ENCODE data around the gene CTBP2.

DNA sequence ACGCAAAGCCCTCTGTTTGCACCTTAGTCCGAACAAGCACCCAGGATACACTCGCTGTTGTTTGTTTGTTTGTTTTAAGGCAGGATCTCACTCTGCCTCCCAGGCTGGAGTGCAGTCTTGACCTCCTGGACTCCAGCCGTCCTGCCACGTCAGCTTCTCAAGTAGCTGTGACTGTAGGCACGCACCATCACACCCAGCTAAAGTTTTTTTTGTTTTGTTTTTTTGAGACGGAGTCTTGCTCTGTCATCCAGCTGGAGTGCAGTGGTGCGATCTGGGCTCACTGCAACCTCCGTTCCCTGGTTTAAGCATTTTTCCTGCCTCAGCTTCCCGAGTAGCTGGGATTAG lies 76.8 kb downstream of the CTBP2 start:
- TF ChIP-seq, protein P1, sequence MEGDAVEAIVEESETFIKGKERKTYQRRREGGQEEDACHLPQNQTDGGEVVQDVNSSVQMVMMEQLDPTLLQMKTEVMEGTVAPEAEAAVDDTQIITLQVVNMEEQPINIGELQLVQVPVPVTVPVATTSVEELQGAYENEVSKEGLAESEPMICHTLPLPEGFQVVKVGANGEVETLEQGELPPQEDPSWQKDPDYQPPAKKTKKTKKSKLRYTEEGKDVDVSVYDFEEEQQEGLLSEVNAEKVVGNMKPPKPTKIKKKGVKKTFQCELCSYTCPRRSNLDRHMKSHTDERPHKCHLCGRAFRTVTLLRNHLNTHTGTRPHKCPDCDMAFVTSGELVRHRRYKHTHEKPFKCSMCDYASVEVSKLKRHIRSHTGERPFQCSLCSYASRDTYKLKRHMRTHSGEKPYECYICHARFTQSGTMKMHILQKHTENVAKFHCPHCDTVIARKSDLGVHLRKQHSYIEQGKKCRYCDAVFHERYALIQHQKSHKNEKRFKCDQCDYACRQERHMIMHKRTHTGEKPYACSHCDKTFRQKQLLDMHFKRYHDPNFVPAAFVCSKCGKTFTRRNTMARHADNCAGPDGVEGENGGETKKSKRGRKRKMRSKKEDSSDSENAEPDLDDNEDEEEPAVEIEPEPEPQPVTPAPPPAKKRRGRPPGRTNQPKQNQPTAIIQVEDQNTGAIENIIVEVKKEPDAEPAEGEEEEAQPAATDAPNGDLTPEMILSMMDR (IDR thresholded peaks at IDR 0.05), result no peak
- peak; percentile 20 for TF ChIP-seq POLR2AphosphoS5 (IDR thresholded peaks at IDR 0.05)
- TF ChIP-seq POLR2A (IDR thresholded peaks at IDR 0.05), result no peak
- no peak for TF ChIP-seq EP300 (IDR thresholded peaks at IDR 0.05)

All from gastroesophageal sphincter (tissue), 3 donors.